ENCODE measurements around the gene FBXL7.

DNA sequence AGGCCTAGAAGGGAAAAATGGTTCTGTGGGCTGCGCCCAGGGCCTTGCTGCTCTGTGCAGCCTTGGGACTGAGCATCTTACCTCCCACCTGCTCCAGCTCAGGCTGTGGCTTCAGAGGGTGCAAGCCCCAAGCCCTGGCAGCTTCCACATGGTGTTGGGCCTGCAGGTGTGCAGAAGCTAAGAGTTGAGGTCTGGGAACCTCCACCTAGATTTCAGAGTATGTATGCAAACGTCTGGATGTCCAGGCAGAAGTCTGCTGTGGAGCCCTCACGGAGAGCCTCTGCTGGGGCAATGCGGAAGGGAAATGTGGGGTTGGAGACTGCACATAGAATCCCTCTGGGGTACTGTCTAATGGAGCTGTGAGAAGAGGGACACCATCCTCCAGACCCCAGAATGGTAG, 36.0 kb downstream of the FBXL7 start:
- TF ChIP-seq, protein P1, sequence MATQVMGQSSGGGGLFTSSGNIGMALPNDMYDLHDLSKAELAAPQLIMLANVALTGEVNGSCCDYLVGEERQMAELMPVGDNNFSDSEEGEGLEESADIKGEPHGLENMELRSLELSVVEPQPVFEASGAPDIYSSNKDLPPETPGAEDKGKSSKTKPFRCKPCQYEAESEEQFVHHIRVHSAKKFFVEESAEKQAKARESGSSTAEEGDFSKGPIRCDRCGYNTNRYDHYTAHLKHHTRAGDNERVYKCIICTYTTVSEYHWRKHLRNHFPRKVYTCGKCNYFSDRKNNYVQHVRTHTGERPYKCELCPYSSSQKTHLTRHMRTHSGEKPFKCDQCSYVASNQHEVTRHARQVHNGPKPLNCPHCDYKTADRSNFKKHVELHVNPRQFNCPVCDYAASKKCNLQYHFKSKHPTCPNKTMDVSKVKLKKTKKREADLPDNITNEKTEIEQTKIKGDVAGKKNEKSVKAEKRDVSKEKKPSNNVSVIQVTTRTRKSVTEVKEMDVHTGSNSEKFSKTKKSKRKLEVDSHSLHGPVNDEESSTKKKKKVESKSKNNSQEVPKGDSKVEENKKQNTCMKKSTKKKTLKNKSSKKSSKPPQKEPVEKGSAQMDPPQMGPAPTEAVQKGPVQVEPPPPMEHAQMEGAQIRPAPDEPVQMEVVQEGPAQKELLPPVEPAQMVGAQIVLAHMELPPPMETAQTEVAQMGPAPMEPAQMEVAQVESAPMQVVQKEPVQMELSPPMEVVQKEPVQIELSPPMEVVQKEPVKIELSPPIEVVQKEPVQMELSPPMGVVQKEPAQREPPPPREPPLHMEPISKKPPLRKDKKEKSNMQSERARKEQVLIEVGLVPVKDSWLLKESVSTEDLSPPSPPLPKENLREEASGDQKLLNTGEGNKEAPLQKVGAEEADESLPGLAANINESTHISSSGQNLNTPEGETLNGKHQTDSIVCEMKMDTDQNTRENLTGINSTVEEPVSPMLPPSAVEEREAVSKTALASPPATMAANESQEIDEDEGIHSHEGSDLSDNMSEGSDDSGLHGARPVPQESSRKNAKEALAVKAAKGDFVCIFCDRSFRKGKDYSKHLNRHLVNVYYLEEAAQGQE (IDR thresholded peaks at IDR 0.05; ENCODE audit: unreplicated experiment): no peak
- TF ChIP-seq, protein P2, sequence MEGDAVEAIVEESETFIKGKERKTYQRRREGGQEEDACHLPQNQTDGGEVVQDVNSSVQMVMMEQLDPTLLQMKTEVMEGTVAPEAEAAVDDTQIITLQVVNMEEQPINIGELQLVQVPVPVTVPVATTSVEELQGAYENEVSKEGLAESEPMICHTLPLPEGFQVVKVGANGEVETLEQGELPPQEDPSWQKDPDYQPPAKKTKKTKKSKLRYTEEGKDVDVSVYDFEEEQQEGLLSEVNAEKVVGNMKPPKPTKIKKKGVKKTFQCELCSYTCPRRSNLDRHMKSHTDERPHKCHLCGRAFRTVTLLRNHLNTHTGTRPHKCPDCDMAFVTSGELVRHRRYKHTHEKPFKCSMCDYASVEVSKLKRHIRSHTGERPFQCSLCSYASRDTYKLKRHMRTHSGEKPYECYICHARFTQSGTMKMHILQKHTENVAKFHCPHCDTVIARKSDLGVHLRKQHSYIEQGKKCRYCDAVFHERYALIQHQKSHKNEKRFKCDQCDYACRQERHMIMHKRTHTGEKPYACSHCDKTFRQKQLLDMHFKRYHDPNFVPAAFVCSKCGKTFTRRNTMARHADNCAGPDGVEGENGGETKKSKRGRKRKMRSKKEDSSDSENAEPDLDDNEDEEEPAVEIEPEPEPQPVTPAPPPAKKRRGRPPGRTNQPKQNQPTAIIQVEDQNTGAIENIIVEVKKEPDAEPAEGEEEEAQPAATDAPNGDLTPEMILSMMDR (conservative IDR thresholded peaks at IDR 0.05; ENCODE audit: low read depth in 2 of 2): no peak
- TF ChIP-seq EZH2 (IDR thresholded peaks at IDR 0.05; ENCODE audit: low read depth, unreplicated experiment): no peak
- TF ChIP-seq EZH2phosphoT487 (IDR thresholded peaks at IDR 0.05; ENCODE audit: unreplicated experiment): no peak
- no peak for TF ChIP-seq POLR2AphosphoS5 (IDR thresholded peaks at IDR 0.05; ENCODE audit: low read depth)
- no peak for TF ChIP-seq STAT1 (IDR thresholded peaks at IDR 0.05; ENCODE audit: unreplicated experiment)
- no peak for TF ChIP-seq JUNB (IDR thresholded peaks at IDR 0.05; ENCODE audit: unreplicated experiment)
- no peak for TF ChIP-seq CREB1 (CRISPR knock-in tag; IDR thresholded peaks at IDR 0.05; ENCODE audit: low read depth)
- TF ChIP-seq ZNF114 (CRISPR knock-in tag; IDR thresholded peaks at IDR 0.05): no peak
- no peak for TF ChIP-seq NANOG (IDR thresholded peaks at IDR 0.05; ENCODE audit: borderline replicate concordance)
